Epithelial cell of esophagus (primary cell): ENCODE data around the gene AQP3.
A peak's percentile ranks its signal among the peaks of the same experiment; 100 is the strongest.
"Not testable (repeated sequence)": the region's sequence is repeated elsewhere in the genome, so short reads cannot be mapped to it uniquely, and the experiment has no call there.

Experiments used
- DNase-seq: peaks from one replicate; pipeline ENCODE4 v3.0.0; 2010; ENCODE audit warnings: low read depth
- H3K4me3 ChIP-seq: 2 replicates; pipeline ENCODE4 v1.5.1; 2011; ENCODE audit warnings: mild to moderate bottlenecking, low read length, control low read depth
- TF ChIP-seq, protein P1 (sequence below): IDR thresholded peaks from 2 replicates; pipeline ENCODE4 v1.5.1; 2011; ENCODE audit warnings: low read depth, mild to moderate bottlenecking, low read length, control low read depth, inconsistent platforms; ENCODE audit not compliant: insufficient read depth; ENCODE audit errors: missing control alignments

AQP3 gene

GRCh38 chr9:33446946-33447798 lies at the start of gene AQP3:
Gene AQP3, minus strand, starts transcription at chr9:33447593. Its CDS starts 63 bp downstream, at chr9:33447530.
- TF ChIP-seq, protein P1, sequence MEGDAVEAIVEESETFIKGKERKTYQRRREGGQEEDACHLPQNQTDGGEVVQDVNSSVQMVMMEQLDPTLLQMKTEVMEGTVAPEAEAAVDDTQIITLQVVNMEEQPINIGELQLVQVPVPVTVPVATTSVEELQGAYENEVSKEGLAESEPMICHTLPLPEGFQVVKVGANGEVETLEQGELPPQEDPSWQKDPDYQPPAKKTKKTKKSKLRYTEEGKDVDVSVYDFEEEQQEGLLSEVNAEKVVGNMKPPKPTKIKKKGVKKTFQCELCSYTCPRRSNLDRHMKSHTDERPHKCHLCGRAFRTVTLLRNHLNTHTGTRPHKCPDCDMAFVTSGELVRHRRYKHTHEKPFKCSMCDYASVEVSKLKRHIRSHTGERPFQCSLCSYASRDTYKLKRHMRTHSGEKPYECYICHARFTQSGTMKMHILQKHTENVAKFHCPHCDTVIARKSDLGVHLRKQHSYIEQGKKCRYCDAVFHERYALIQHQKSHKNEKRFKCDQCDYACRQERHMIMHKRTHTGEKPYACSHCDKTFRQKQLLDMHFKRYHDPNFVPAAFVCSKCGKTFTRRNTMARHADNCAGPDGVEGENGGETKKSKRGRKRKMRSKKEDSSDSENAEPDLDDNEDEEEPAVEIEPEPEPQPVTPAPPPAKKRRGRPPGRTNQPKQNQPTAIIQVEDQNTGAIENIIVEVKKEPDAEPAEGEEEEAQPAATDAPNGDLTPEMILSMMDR = no peak
- DNase-seq = peak; percentile 70
- peak within 1 kb of the TSS; percentile 98 for H3K4me3 ChIP-seq

GRCh38 chr9:33493819-33494218 lies 46.4 kb upstream of the AQP3 start:
- not testable (repeated sequence) for DNase-seq, H3K4me3 ChIP-seq

- TF ChIP-seq, protein P1 = no peak
- DNase-seq = no peak
- H3K4me3 ChIP-seq = no peak overlapping the region
These were observed 41.7 kb upstream of the AQP3 start for GRCh38 chr9:33489066-33489465.

GRCh38 chr9:33485312-33485711 lies 37.9 kb upstream of the AQP3 start:
- not testable (repeated sequence) for DNase-seq, H3K4me3 ChIP-seq

DNA sequence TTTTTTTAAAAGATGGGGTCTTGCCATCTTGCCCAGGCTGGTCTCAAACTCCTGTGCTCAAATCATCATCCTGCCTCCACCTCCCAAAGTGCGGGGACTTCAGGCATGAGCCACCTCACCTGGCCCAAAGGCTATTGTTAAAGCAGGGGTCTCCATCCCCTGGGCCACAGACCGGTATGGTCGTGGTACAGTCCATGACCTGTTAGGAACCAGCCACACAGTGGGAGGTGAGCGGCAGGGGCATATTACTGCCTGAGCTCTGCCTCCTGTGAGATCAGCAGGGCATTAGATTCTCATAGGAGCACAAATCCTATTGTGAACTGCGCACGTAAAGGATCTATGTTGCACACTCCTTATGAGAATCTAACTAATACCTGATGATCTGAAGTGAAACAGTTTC lies 33.6 kb upstream of the AQP3 start:
- TF ChIP-seq, protein P1 = no peak
- DNase-seq = no peak
- no peak overlapping the region for H3K4me3 ChIP-seq

DNA sequence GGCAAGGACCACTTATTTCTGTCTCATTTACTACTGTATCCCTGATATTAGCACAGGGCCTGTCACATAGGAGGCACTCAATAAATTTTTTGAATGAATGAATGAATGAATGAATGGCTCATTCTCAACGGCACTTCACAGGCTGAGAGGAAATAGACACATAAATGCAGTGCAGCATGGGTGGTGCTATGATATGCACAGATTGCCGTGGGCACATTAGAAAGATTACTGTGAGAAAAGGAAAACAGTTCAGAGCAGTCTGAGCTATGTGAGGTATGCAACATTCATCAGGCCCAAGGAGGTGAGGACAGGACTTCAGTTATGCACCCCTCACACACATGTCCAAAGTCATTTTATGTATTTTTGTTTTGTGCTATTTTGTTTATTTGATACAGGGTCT lies 32.7 kb upstream of the AQP3 start:
- no peak overlapping the region for H3K4me3 ChIP-seq
- TF ChIP-seq, protein P1 = no peak
- no peak for DNase-seq

GRCh38 chr9:33476503-33476902 lies 29.1 kb upstream of the AQP3 start:
- DNase-seq = no peak
- TF ChIP-seq, protein P1 = no peak
- H3K4me3 ChIP-seq = no peak overlapping the region

- H3K4me3 ChIP-seq = no peak overlapping the region
- DNase-seq = no peak
- TF ChIP-seq, protein P1 = no peak
These were observed 28.0 kb upstream of the AQP3 start for GRCh38 chr9:33475357-33475756.
